NOMO-1 (cell line): ENCODE results near the gene TRAF7.
"Not testable (repeated sequence)": the region's sequence is repeated elsewhere in the genome, so short reads cannot be mapped to it uniquely, and the experiment has no call there.

Experiments
- DNase-seq, 2 experiments: peaks; one replicate each; lab custom pipeline; 2025; ENCODE audit not compliant: unreplicated experiment in 2 of 2; lab: John Stamatoyannopoulos, UW

Gene TRAF7

GRCh38 chr16:2155091-2155950, at the start of gene TRAF7:
TSS of gene TRAF7 (plus strand) at chr16:2155782. CDS start at chr16:2163921, 8,139 bp downstream.
- DNase-seq: peak; percentile 100

- not testable (repeated sequence) for DNase-seq
Observed at GRCh38 chr16:2106211-2106610, 49.4 kb upstream of the TRAF7 start.

GRCh38 chr16:2107121-2107790, 48.3 kb upstream of the TRAF7 start:
- DNase-seq: not testable (repeated sequence)

GRCh38 chr16:2107791-2108125, 47.8 kb upstream of the TRAF7 start:
- not testable (repeated sequence) for DNase-seq

- not testable (repeated sequence) for DNase-seq
Observed at GRCh38 chr16:2108446-2109270, 46.9 kb upstream of the TRAF7 start.

- DNase-seq: not testable (repeated sequence)
Observed at GRCh38 chr16:2109271-2109580, 46.4 kb upstream of the TRAF7 start.

GRCh38 chr16:2109872-2110271, 45.7 kb upstream of the TRAF7 start:
- not testable (repeated sequence) for DNase-seq

GRCh38 chr16:2110332-2111008, 45.1 kb upstream of the TRAF7 start:
- not testable (repeated sequence) for DNase-seq

GRCh38 chr16:2111009-2111353, 44.6 kb upstream of the TRAF7 start:
- not testable (repeated sequence) for DNase-seq

GRCh38 chr16:2111412-2112335, 43.9 kb upstream of the TRAF7 start:
- DNase-seq: not testable (repeated sequence)

GRCh38 chr16:2112539-2113106, 43.0 kb upstream of the TRAF7 start:
- not testable (repeated sequence) for DNase-seq

- DNase-seq: not testable (repeated sequence)
Observed at GRCh38 chr16:2114225-2114624, 41.4 kb upstream of the TRAF7 start.

GRCh38 chr16:2114885-2115590, 40.5 kb upstream of the TRAF7 start:
- DNase-seq: not testable (repeated sequence)

- DNase-seq: no peak
Observed at GRCh38 chr16:2115591-2115973, 40.0 kb upstream of the TRAF7 start.

GRCh38 chr16:2116428-2116827, 39.2 kb upstream of the TRAF7 start:
- not testable (repeated sequence) for DNase-seq

GRCh38 chr16:2117341-2117740, 38.2 kb upstream of the TRAF7 start:
- not testable (repeated sequence) for DNase-seq

GRCh38 chr16:2117960-2118722, 37.4 kb upstream of the TRAF7 start:
- not testable (repeated sequence) for DNase-seq

GRCh38 chr16:2121325-2121724, 34.3 kb upstream of the TRAF7 start:
- not testable (repeated sequence) for DNase-seq
